SJSA1 (cell line): ENCODE data around the gene DLL4. TPM values are rescaled to one million over a fixed set of nuclear protein-coding genes. Genes with fewer than 3 reads are reported as not detected.
A peak's percentile ranks its signal among the peaks of the same experiment; 100 is the strongest.

Experiments
- DNase-seq, 2 experiments: peaks; one replicate each; pipeline ENCODE4 v3.0.0-alpha.2; 2015 to 2020; ENCODE audit warnings: low spot score in 2 of 2, low read depth in 1 of 2
- H3K27ac ChIP-seq: fragments of 250-450 bp; sonication (Bioruptor Pico); 2 replicates; pipeline ENCODE4 v1.5.1; 2020; ENCODE audit warnings: mild to moderate bottlenecking, moderate library complexity
- H3K27me3 ChIP-seq: fragments of 250-450 bp; sonication (Bioruptor Pico); replicated peaks from 2 replicates; pipeline ENCODE4 v1.5.1; 2020; ENCODE audit warnings: mild to moderate bottlenecking, moderate library complexity
- H3K36me3 ChIP-seq: fragments of 250-450 bp; sonication (Bioruptor Pico); 2 replicates; pipeline ENCODE4 v1.5.1; 2020; ENCODE audit warnings: mild to moderate bottlenecking
- H3K4me1 ChIP-seq: fragments of 250-450 bp; sonication (Bioruptor Pico); replicated peaks from 2 replicates; pipeline ENCODE4 v1.6.1; 2021; ENCODE audit warnings: mild to moderate bottlenecking
- H3K4me3 ChIP-seq: fragments of 250-450 bp; sonication (Bioruptor Pico); 2 replicates; pipeline ENCODE4 v1.5.1; 2020; ENCODE audit warnings: mild to moderate bottlenecking
- H3K9me3 ChIP-seq: fragments of 250-450 bp; sonication (Bioruptor Pico); replicated peaks from 2 replicates; pipeline ENCODE4 v1.5.1; 2020; ENCODE audit warnings: mild to moderate bottlenecking
- total RNA-seq: library from RNA; depleted of rRNA; stranded (reverse); fragments of >200 nt; shearing (Covaris generic); gene quantifications from 2 replicates; pipeline ENCODE4 v1.2.3, GENCODE V29; 2014

Gene DLL4
- total RNA-seq, 1 experiment from 2014 or later, result not detected

GRCh38 chr15:40937762-40938535 lies 8.8 kb downstream of the DLL4 start:
- Histone ChIP-seq H3K27me3 (no peaks in the 10 kb centered on the region; the same call in none of the 2 replicates), H3K4me1 (peaks cover 16% of the 10 kb centered on the region), H3K36me3 (peaks cover 3% of the 10 kb centered on the region; the same call in 1 of the 2 replicates), H3K4me3 (no peak overlapping the region), H3K9me3 (no peaks in the 10 kb centered on the region), H3K27ac (no peak overlapping the region)
- DNase-seq, result no peak

GRCh38 chr15:40938536-40938870 lies 9.4 kb downstream of the DLL4 start:
- H3K4me3 ChIP-seq, result no peak overlapping the region
- H3K4me1 ChIP-seq, result peaks cover 16% of the 10 kb centered on the region
- no peaks in the 10 kb centered on the region; the same call in none of the 2 replicates for H3K27me3 ChIP-seq
- no peak overlapping the region for H3K27ac ChIP-seq
- no peaks in the 10 kb centered on the region for H3K9me3 ChIP-seq
- DNase-seq, result no peak
- H3K36me3 ChIP-seq, result peaks cover 3% of the 10 kb centered on the region; the same call in 1 of the 2 replicates

- Histone ChIP-seq H3K4me3 (no peak overlapping the region), H3K27me3 (no peaks in the 10 kb centered on the region; the same call in 1 of the 2 replicates), H3K9me3 (no peaks in the 10 kb centered on the region), H3K36me3 (peaks cover 3% of the 10 kb centered on the region; the same call in 1 of the 2 replicates), H3K4me1 (peaks cover 16% of the 10 kb centered on the region), H3K27ac (no peak overlapping the region)
- no peak for DNase-seq
These were observed 11.2 kb downstream of the DLL4 start for GRCh38 chr15:40940296-40940801.

- no peak for DNase-seq
- no peaks in the 10 kb centered on the region for H3K27me3 ChIP-seq
- H3K36me3 ChIP-seq, result peaks cover 3% of the 10 kb centered on the region; the same call in 1 of the 2 replicates
- peaks cover 16% of the 10 kb centered on the region for H3K4me1 ChIP-seq
- peak overlapping the region; percentile 47; the same call in 1 of the 2 replicates for H3K27ac ChIP-seq
- no peaks in the 10 kb centered on the region for H3K9me3 ChIP-seq
- peak overlapping the region; percentile 63 for H3K4me3 ChIP-seq
These were observed 12.0 kb downstream of the DLL4 start for GRCh38 chr15:40941068-40941527.

GRCh38 chr15:40941528-40942336 lies 12.6 kb downstream of the DLL4 start:
- Histone ChIP-seq H3K27ac (peak overlapping the region; percentile 47), H3K36me3 (peaks cover 3% of the 10 kb centered on the region; the same call in 1 of the 2 replicates), H3K4me3 (peak overlapping the region; percentile 63), H3K4me1 (peaks cover 16% of the 10 kb centered on the region), H3K9me3 (no peaks in the 10 kb centered on the region), H3K27me3 (no peaks in the 10 kb centered on the region)
- peak; percentile 61 to 77 for DNase-seq

GRCh38 chr15:40942337-40942854 lies 13.3 kb downstream of the DLL4 start:
- peaks cover 16% of the 10 kb centered on the region for H3K4me1 ChIP-seq
- DNase-seq, result peak in 1 of 2 experiments; percentile 40

GRCh38 chr15:40942878-40943277 lies 13.7 kb downstream of the DLL4 start:
- Histone ChIP-seq H3K27me3 (no peaks in the 10 kb centered on the region), H3K4me1 (peaks cover 16% of the 10 kb centered on the region), H3K36me3 (peaks cover 3% of the 10 kb centered on the region; the same call in 1 of the 2 replicates), H3K27ac (no peak overlapping the region), H3K4me3 (no peak overlapping the region), H3K9me3 (no peaks in the 10 kb centered on the region)
- DNase-seq, result peak in 1 of 2 experiments; percentile 32

More at GRCh38 chr15:40942337-40942854, 13.3 kb downstream of the DLL4 start:
- H3K9me3 ChIP-seq, result no peaks in the 10 kb centered on the region
- no peaks in the 10 kb centered on the region for H3K27me3 ChIP-seq
- H3K36me3 ChIP-seq, result peaks cover 3% of the 10 kb centered on the region; the same call in 1 of the 2 replicates
- peak overlapping the region; percentile 63 for H3K4me3 ChIP-seq
- peak overlapping the region; percentile 47; the same call in 1 of the 2 replicates for H3K27ac ChIP-seq

- Histone ChIP-seq H3K27me3 (no peaks in the 10 kb centered on the region), H3K36me3 (peaks cover 3% of the 10 kb centered on the region; the same call in 1 of the 2 replicates), H3K27ac (no peak overlapping the region), H3K9me3 (no peaks in the 10 kb centered on the region), H3K4me1 (peaks cover 16% of the 10 kb centered on the region), H3K4me3 (no peak overlapping the region)
- no peak for DNase-seq
These were observed 14.7 kb downstream of the DLL4 start for GRCh38 chr15:40943764-40944365.

- no peaks in the 10 kb centered on the region for H3K27me3 ChIP-seq
- H3K36me3 ChIP-seq, result peaks cover 3% of the 10 kb centered on the region; the same call in 1 of the 2 replicates
- H3K9me3 ChIP-seq, result no peaks in the 10 kb centered on the region
- no peak overlapping the region for H3K27ac ChIP-seq
- DNase-seq, result no peak
- peaks cover 16% of the 10 kb centered on the region for H3K4me1 ChIP-seq
- H3K4me3 ChIP-seq, result no peak overlapping the region
These were observed 15.6 kb downstream of the DLL4 start for GRCh38 chr15:40944510-40945296.

GRCh38 chr15:40948706-40949473 lies 19.8 kb downstream of the DLL4 start:
- DNase-seq, result no peak
- H3K36me3 ChIP-seq, result no peaks in the 10 kb centered on the region
- H3K27me3 ChIP-seq, result no peaks in the 10 kb centered on the region
- H3K27ac ChIP-seq, result no peak overlapping the region
- no peak overlapping the region for H3K4me3 ChIP-seq
- H3K9me3 ChIP-seq, result no peaks in the 10 kb centered on the region
- H3K4me1 ChIP-seq, result peaks cover 14% of the 10 kb centered on the region

GRCh38 chr15:40949756-40950207 lies 20.6 kb downstream of the DLL4 start:
- H3K27ac ChIP-seq, result no peak overlapping the region
- H3K4me1 ChIP-seq, result peaks cover 18% of the 10 kb centered on the region
- H3K4me3 ChIP-seq, result no peak overlapping the region
- DNase-seq, result no peak
- no peaks in the 10 kb centered on the region for H3K36me3 ChIP-seq
- H3K9me3 ChIP-seq, result no peaks in the 10 kb centered on the region
- no peaks in the 10 kb centered on the region for H3K27me3 ChIP-seq

GRCh38 chr15:40951764-40952163 lies 22.6 kb downstream of the DLL4 start:
- Histone ChIP-seq H3K4me1 (peaks cover 18% of the 10 kb centered on the region), H3K27ac (no peak overlapping the region), H3K4me3 (no peak overlapping the region), H3K9me3 (no peaks in the 10 kb centered on the region), H3K27me3 (no peaks in the 10 kb centered on the region), H3K36me3 (no peaks in the 10 kb centered on the region)
- DNase-seq, result no peak
